ACHN (cell line): Measurements from ENCODE around the gene COL6A1.

Experiments used
- DNase-seq: peaks from one replicate; pipeline ENCODE4 v3.0.0-alpha.2; 2015
- in situ Hi-C: cut with HindIII; loops from 2 replicates; pipeline ENCODE4 v1.10.0; 2017; ENCODE audit warnings: low sequenced_read_pairs, low pct_ligation_motif_present, low pct_unique_long_range_greater_than_20kb

The COL6A1 gene, protein sequence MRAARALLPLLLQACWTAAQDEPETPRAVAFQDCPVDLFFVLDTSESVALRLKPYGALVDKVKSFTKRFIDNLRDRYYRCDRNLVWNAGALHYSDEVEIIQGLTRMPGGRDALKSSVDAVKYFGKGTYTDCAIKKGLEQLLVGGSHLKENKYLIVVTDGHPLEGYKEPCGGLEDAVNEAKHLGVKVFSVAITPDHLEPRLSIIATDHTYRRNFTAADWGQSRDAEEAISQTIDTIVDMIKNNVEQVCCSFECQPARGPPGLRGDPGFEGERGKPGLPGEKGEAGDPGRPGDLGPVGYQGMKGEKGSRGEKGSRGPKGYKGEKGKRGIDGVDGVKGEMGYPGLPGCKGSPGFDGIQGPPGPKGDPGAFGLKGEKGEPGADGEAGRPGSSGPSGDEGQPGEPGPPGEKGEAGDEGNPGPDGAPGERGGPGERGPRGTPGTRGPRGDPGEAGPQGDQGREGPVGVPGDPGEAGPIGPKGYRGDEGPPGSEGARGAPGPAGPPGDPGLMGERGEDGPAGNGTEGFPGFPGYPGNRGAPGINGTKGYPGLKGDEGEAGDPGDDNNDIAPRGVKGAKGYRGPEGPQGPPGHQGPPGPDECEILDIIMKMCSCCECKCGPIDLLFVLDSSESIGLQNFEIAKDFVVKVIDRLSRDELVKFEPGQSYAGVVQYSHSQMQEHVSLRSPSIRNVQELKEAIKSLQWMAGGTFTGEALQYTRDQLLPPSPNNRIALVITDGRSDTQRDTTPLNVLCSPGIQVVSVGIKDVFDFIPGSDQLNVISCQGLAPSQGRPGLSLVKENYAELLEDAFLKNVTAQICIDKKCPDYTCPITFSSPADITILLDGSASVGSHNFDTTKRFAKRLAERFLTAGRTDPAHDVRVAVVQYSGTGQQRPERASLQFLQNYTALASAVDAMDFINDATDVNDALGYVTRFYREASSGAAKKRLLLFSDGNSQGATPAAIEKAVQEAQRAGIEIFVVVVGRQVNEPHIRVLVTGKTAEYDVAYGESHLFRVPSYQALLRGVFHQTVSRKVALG

DNA sequence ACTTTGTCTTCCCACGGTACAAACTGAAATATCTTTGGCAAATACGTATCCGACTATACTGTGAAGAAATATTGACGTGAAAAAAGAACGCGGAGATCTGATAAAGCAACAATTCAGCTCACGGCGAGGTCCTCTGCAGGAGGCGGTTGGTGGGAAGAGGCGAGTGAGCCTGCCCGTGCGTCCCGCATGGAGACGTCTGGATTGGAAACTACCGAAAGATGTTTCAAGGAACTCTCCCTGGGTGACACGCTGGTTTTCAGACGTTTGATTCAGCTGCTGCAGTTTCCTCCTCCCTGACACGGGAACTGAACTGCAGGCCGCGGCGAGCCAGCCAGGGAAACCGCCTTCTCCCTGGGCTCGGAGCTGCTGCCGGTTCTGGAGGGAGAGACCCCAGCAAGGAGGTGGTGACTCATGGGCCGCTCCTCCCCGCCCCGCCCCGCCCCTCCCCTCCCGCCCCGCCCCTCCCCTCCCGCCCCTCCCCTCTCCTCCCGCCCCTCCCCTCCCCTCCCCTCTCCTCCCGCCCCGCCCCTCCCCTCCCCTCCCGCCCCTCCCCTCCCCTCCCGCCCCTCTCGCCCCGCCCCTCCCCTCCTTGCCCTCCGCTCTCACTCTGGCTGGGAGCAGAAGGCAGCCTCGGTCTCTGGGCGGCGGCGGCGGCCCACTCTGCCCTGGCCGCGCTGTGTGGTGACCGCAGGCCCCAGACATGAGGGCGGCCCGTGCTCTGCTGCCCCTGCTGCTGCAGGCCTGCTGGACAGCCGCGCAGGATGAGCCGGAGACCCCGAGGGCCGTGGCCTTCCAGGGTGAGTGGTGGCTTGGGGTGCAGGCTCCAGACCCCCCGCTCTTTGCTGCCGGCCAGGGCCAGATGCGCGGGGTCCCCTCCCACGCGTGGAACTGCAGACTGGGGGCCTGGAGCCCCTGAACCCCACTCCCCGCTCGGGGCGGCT, at the start of gene COL6A1:
TSS of gene COL6A1 (plus strand) at position 620 of the 941 bp plus-strand sequence. CDS start at position 701, 81 bp downstream.
- peak; percentile 69 for DNase-seq
- in situ Hi-C loops: no loop called here

DNA sequence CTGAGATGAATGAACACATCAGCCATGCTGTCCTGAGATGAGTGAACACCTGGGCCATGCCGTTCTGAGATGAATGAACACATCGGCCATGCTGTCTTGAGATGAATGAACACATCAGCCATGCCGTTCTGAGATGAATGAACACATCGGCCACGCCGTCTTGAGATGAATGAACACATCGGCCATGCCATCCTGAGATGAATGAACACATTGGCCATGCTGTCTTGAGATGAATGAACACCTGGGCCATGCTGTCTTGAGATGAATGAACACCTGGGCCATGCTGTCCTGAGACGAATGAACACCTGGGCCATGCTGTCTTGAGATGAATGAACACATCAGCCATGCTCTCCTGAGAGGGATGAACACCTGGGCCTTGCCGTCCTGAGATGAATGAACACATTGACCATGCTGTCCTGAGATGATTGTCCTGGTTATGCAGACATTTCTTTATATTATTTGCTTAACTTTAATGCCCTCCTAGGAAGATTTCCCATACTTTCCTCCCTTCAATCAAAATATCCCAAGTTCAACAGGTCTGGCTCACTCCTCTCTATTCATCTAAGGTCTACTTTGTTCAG, 48.6 kb upstream of the COL6A1 start:
- in situ Hi-C loops: no loop called here
- DNase-seq: no peak

DNA sequence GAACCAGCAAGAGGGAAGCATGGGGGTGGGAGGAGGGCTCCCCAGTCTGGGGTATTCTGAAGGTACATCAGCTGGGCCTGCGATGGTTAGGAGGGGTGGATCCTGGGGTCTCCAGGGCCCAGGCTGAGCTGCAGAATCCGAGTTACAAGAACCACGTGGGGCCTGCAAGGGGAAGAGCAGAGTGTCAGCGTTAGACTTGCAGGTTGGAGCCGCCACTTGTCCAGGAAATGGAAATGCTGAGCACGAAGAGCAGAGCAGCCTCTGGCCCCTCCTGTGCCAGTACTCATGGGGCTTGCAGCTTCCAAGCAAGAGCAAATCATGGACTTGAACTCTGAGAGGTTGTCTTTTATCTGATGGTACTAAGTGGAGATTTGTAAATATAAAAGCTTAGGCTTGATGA, 47.5 kb upstream of the COL6A1 start:
- no peak for DNase-seq
- in situ Hi-C loops: no loop called here

DNA sequence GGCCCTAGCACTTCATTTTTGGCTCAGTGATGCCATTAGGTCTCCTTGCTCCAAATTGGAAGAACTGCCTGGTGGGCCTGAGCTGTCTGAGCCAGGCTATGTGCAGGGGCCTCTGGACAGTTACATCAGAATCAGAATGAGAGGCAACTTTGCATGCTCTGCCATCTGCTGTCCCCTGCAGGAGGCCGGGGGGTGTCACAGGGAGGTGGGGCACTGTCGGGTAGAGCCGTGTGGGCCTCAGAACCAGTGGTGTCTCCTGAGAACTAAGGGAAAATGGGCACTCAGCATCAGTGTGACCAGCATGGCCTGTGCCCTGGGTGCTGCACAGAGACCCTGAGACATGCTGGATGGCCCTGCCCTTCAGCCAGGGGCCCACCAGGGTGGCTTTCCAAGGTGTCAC, 47.0 kb upstream of the COL6A1 start:
- DNase-seq: no peak
- in situ Hi-C loops: no loop called here

DNA sequence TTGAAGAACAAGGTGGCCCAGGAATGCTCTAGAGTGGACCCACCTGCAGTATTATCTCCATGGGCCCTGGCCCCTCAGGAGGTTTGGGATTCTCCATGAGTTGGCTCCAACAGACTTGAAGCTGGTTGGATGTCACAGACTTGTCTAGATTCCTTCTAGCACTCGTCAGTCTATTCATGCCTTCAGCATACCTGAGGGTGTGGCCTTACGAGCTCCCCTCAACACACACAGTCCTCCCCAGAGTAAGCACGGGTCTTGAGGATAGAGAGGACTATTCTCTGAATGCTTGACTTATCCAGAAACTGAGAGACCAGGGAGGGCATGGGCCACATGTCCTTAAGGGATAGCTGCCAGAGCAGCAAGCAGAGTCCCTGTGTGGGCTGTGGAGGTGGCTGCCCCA, 45.9 kb upstream of the COL6A1 start:
- in situ Hi-C loops: no loop called here

DNA sequence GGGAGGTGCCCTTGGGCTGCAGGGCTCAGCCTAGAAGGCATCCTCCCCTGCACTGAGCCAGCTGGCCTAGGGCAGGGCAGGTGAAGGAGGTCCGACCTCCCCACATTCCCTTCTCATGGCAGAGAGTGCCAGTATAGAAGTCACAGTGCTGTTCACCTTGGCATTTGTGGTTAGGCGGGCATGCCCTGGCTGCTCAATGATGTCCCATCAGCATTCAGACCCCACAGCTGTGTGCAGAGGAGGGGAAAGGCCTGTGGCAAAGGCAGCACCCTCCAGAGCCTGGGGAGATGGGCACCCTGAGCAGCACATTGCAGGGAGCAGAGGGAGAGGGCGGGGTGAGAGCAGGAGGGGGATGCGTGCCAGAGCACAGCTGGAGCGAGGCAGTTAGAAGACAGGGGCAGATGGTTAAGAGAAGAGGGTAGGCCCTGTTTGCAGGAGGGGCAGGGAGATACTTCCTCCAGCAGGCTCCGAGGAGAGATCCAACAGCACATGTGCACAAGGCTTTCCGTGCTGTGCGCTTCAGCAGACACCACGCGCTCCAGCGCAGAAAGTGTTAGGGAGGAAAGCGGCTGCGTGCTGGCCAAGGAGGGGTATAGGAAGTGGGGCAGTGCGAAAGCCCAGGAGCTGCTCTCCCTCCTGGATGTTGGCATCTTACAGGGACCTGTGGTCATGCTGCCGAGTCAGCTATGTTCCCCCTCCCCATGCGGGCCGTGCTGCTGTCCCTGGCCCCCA, 43.7 kb upstream of the COL6A1 start:
- in situ Hi-C loops: no loop called here
- no peak for DNase-seq

More for the DNA sequence above, 45.9 kb upstream of the COL6A1 start:
- DNase-seq: no peak

DNA sequence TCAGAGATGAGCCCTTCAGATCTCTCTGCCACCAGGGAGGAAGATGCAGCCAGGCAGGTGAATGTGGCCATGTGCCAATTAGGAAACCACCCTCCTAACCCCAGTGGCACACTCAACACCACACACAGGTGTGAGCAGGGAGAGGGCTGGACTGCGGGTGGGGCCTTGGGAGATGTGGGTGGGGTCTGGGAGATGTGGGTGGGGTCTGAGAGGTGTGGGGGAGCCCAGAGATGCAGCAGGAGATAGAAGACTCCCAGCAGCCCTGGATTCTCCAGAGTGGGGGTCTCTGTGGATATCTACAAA, 43.2 kb upstream of the COL6A1 start:
- in situ Hi-C loops: no loop called here
- no peak for DNase-seq

DNA sequence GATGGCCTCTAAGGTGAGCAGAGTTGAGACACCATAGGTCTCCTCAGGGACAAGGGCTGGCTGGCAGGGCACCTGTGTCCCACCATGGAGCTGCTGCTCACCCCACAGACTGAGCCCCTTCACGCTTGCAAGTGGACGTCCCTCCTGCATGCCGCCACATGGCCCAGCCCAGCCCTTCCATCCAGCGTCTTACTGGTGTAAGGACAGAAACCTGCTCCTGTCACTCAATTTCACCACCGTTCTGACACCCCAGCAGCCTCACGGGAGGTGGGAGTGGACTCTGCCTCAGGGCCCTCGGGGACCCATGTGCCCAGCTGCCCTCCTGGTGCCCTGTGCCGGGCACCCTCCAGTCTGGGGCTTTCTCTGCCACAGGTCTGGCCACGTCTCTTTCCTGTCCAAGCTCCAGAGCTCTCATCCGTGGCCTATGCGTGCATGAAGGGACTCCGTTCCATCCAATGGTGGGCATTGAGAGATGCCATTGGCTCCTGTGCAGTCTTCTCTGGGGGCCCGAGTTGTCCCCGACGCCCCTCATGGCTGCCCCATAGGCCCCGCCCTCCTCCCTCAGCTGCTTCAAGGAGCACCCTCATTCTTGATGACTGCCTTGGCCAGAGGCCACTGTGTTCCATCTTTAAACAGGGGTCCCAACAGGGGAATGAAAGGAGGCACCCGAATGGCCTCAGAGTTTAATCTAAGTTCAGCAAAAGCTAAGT, 42.6 kb upstream of the COL6A1 start:
- in situ Hi-C loops: no loop called here
- DNase-seq: no peak

DNA sequence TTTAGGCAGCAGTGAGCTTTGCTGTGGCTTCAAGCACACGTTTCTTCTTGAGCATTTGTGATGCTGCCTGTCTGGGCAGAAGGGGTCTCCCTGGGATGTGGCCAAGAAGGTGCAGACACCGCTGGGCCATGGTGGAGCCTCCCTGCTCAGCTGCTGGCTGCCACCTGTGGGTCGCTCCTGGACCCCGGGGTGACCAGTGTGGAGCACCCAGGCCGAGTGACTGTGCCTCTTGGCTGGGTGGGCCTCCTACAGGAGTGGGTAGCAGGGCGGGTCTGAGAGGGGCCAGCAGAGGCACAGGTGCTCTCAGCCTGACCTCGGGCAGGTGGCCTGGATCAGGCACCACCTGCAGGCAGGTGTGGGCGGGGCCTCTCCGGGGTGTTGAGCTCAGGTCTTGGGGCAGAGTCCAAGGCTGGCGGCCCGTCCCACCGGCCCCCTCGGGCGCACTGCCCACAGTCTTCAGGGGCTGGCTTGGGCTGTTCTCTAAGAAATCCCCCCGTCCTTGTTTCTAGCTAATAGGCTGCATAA, 42.0 kb upstream of the COL6A1 start:
- in situ Hi-C loops: no loop called here
- DNase-seq: no peak

DNA sequence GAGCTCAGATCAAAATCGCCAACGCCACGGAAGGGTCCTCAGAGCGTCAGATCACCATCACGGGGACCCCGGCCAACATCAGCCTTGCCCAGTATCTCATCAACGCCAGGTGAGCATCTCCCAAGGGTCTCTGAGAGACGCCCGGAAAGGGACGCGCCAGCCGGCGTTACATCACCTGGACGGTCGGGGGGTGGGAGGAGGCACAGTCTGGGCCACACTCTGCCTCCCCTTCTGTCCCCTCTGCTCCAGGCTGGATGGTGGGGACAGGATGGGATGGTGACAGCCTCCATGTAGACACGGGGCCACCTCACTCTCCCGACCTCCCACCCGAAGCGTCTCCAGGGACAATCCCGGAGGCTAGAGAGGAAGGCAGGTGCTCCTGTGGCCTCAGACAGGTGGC, 41.5 kb upstream of the COL6A1 start:
- in situ Hi-C loops: no loop called here
- no peak for DNase-seq

DNA sequence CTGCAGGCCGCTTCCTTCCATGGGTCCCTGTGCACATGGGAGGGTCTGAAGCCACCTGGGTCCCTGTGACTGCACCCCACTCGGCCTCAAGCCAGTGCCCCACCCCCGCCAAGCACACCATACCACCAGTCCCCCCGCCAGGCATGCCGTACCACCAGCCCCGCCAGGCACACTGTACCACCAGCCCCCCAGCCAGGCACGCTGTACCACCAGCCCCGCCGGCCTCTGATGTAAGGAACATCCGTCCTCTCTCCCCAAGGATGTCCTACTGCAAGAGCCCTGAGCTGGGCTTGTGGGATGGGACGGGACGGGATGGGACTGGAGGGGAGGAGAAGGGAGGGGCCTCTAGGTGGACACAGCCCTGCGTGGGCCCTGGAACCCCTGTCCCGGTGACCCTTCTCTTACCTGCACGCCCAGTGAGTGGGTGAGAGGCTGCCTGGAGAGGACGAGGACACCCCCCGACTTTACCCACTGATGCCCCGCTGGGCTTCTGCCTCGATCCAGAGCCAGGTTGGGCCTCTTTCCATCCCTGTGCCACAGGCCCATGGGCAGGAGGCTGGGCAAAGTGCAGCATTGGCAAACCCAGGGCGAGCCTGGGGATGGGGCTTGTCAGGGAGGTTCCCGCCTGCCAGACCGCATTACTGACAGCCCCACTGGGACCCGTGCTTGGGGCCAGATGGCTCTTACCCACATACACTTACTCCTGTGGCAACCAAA, 40.8 kb upstream of the COL6A1 start:
- in situ Hi-C loops: no loop called here

DNA sequence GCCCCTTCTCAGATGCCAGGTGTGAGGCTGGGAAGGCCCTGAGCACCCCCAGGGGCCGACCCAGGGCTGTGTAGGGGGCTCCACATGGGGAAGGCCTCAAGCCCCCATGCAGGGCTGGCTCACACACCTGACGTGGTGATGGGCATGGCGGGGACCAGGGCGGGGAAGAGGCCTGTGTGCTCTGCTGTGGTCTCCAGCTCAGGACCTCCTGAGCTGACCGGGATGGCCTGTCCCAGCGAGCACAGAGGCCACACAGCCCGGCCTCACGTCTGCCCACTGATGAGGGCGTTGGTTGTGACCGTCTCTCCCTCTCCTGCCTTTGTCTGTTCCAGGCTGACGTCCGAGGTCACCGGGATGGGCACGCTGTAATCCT, 40.2 kb upstream of the COL6A1 start:
- in situ Hi-C loops: no loop called here
- no peak for DNase-seq

More for the DNA sequence above, 40.8 kb upstream of the COL6A1 start:
- DNase-seq: no peak

DNA sequence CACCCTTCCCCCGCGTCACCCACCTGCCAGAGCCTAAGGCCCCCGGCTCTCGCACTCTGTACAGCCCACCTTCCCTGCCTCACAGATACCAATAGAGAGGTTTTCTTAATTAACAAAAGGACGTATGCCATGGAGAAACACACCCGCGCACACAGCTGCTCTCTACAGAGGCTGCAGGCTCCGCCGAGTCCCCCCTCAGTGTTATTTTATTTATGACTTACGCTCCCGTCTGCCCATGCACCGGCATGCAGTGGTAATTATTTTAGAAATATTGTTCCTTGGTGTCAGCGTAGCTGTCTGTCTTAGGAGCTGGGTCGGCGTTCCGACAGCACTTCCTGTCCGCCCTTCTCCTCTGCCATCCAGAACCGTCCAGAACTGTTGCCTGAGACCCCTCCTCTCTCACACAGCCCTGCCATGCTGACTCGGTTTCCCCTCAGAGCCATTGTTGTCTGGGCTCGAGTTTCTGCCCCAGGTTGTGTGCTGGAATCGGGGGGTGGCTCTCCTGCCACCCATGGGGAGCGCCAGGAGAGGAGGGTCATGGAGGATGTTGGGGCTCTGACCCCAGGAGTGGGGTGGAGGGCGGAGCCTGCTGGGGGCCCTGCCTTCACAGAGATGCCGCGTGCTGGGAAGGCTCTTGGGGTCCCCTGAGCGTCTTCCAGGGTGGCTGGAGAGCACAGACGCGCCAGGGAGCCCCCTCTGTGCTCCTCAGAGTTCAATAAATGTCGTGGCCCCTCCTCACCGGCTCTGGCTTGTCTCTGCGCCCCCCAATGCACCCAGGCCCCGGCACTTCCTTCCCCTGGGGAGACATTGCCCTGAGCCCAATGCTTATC, 39.6 kb upstream of the COL6A1 start:
- in situ Hi-C loops: no loop called here
- no peak for DNase-seq

DNA sequence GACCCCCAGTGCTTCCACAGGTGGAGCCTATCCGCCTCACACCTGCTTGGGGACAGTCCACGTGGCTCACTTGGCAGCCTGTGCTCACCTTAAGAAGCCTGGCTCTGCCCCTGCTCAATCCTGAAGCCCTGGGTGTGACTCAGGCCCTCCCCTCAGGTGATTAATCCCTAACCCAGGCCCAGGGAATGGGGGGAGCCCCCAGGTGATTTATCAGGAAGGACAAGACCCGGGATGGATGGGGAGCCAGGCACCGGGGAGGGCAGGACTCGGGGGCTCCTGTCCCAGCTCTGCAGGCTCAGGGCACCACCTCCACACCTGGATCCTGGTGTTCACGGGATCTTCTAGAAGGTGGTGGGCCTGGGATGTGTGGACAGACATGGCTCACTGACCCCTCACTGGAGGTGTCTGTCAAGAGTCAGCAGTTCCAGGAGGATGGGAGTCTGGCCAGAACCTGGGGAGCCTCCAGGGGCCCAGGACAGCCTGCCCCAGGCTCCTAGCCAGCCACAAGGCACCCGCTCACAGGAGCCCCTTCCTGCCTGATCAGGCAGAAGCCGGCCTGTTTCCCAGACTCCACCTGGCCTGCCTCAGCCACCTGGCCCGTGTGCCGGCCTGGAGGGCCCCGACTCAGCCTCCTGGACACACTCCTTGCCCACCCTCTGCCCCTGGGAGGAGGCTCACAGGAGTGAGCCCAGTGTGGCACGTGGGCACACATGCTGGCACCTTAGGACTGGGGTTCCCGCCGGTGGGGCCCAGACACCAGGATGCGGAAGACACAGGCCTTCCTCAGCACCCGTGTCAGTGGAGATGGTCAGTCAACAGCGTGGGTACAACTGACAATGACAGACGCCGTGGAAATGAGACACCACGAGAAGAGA, 38.6 kb upstream of the COL6A1 start:
- DNase-seq: no peak
- in situ Hi-C loops: no loop called here
